ENCODE data around the gene SMARCE1.

SMARCE1 gene

DNA sequence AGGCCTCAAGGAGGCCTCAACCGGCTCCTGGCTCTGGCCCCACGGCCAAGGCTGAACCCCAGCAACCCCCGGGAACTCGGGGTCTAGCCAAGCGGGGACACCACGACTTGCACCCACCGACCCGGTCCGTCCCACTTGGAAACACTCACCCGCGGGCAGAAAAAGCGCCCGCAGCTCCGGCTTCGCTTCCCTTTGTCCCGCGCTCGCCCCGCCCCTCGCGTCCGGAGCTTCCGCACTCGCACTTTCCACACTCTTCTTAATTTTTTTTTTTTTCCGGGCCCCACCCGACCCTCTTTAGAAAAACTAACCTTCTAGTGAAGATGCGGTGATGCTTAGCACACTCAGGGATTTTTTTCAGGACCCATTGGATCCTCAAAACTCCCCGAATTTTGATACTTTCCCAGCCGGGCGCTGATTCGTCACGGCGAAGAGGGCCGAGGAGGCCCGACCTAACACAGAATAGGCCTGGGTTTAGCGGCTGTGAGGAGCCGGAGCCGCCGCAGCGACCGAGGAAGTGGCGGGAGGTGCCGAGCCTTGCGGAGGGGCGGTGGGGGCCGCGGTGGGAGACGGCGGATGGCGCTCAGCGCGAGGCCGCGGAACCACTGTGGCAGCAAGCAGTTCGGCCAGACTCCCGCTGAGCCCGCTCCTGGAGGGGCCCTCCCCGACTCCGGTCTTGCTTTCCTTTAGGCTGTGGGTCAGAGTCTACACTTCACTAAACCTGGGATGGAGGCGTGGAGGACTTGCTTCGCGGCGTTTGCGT, at the start of gene SMARCE1:
SMARCE1 (minus strand) TSS at position 195 of the 760 bp plus-strand sequence. CDS start 2,016 bp downstream, outside the sequence.
- peak; percentile 62 to 65 for DNase-seq

DNA sequence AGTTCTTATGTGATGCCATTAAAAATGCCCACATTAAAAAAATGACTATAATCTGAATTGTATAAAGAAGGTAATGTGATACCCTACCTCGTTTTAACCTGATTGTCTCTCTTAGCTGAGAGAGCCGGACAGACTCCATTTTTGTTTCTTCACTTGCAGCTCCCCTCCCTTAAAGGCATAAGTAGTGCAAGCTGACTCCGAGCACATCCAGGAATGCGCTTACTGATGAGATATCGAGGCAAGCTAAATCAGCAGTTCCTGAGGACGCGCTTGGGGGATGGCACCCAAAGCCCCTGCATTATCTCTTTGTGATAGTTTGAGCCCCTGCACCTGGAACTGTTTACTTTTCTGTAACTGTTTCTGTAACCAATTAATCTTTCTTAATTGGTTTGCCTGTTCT, 49.7 kb upstream of the SMARCE1 start:
- no peak for DNase-seq

DNA sequence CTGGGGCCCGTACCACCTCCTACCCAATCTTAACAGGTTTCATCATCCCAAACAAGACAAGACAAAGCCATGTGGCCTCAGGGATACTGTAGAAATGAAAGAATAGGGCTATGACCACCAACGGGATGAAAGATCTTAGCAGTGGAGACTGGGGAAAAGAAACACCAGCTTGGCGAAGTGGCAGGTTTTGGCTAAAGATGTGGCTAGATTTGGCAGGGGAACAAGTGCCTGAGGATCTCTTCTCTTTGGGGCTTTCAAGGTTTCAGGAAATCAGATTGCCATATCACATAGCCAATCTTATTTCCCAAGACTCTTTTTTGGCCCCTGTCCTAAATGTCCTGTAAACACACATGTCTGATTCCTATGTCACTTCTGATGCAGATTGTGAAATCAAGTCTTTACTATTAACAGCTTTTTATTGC, 49.0 kb upstream of the SMARCE1 start:
- no peak for DNase-seq

DNA sequence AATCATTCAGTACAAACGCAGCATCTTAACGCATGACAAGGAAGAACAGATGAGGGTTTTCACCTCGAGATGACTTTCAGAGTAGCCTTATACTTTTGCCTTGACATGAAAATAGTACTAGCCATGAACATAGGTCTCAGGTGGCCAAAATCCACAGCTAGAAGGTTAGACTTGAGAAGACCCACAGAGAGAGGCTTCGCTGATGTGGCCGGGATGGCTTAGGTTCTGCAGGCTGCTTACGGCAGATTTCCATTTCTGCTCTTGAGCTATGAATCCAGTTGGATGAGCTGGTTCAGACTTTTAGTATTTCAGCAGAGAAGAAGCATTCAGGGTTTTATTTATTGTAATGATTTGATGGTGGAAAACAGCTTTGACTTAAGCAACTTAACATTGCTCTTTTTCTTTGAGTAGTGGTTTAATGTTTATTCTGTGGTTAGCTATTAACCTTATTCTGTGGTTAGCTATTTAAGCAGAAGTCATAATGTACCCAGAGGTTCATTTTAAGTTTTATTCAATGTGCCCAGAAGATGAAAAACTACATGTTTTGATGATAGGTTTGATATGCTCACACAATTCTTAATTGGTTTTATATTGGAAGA, 48.4 kb upstream of the SMARCE1 start:
- no peak for DNase-seq

DNA sequence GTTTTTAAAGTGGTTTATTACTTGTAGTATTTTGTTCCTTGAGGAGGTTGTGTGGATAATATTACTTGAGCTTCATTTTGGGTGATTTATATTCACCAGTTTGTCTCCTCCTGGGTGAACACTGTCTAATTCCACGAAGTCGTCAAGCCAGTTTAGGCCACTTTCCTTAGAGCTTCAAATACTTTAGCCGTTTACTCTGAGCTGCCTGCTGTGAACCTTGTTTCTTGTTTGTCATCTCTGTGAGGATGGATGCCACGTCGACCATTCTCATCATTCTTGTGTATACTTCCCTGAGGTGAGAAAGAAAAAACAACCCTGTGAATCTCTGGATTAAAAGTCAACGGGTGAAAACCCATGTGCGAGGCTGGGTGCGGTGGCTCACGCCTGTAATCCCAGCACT, 47.0 kb upstream of the SMARCE1 start:
- DNase-seq, result no peak

DNA sequence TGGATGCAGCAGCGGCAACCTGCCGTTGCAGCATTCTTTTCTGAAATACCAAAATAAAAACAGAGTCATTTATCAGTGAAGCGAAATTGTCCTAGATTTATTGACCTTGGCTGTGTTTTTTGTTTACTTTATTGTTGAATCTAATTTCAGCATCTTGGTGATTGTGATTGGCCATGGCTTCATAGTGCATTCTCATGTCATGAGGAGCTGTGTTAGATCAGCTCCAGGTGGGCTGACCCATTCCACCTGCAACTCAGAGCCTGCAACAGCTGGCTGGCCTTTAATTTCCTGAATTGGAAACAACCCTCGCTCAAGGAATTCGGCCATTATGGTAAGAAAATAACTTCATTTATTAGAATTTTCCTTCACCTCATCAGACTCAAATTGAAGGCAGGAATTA, 39.5 kb upstream of the SMARCE1 start:
- DNase-seq, result no peak

DNA sequence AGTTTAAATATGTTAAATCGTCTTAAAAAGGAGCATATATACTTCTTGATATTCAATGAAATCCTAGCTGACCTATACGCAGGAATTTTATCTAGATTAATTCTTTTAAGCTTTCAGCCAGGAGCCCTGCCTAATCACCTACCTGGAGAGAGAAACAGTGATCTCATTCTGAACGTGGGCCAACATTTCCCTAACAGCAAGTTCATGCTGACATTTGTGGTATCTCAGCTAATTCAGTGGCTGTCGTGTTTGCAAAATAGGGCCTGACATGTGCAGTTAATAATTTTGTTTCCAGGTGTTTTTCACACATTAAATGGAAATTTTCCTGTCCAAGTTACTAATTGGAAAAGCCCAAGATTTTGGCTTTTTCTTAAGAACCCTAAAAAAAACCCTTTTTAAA, 38.6 kb upstream of the SMARCE1 start:
- DNase-seq, result no peak

DNA sequence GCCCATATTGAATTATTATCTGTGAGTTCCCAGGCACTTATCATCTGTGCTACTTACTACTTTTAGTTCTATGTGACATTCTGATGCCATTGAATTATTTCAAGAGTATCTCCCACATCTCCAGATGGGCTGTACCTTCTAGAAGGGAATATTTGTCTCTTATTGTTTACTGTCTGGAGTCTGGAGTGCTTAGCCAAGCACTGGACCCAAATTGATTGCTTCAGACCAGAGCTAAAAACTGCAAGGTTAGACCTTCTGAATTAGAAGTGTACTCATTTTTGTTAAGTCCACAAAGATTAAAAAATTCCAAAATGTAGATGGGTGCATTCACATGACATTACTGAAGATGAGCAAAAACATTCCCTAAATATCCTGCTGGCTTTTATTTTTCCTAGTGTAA, 33.4 kb upstream of the SMARCE1 start:
- no peak for DNase-seq

DNA sequence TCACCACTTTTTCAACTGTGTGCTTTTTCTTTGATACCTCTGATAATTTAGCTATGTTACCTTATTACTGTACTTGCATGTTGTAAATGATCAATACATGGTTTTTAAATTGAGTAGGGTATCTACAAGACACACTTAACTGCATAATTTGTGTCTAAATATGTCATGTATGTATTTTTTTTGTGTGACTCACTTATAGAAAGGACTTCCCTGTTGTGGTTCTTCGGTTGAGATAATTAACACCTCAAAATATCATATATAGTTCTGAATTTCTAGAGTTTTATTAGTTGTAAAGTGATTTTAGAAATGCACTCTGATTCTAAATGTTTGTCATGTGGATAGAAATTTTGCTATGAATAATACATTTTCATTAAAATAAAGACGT, 31.9 kb upstream of the SMARCE1 start:
- DNase-seq, result no peak

DNA sequence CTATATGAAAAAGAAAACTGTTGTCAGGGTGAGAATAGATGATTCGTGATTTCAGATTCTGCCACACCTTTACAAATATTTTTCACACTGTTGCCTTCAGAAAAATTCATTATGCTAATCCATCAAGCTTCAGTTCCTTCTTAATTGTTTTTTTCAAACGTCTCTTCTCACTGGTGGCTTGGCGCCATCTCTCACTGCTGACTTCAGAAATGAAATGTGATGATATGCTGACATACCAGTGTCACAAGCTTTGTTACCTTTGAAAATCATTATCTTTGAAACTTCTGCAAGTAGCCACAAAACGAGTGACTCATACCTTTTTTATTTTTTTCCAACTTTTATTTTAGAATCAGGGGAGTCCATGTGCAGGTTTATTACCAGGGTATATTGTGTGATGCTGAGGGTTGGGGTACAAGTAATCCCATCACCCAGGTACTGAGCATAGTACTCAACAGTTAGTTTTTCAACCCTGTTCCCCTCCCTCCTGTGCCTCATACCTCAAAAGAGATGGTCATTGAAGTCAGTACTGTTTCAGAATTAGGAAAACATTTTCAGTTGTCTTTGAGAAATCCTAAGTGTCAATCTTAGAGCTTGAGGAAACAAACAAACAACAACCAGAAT, 31.4 kb upstream of the SMARCE1 start:
- DNase-seq, result no peak

DNA sequence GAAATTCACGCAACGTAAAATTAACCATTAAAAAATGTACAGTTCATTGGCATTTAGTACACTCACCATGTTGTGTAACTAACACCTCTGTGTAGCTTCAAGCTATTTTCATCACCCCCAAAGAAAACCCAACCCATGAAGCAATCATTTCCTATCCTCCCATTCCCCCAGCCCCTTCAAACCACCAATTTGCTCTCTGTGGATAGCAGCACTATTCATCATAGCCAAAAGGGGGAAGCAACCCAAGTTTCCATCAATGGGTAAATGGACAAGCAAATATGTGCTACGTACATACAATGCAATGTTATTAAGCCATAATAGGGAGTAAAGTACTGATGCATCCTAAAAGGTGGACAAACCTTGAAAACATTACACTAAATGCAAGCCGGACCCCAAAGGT, 28.3 kb upstream of the SMARCE1 start:
- DNase-seq, result no peak

DNA sequence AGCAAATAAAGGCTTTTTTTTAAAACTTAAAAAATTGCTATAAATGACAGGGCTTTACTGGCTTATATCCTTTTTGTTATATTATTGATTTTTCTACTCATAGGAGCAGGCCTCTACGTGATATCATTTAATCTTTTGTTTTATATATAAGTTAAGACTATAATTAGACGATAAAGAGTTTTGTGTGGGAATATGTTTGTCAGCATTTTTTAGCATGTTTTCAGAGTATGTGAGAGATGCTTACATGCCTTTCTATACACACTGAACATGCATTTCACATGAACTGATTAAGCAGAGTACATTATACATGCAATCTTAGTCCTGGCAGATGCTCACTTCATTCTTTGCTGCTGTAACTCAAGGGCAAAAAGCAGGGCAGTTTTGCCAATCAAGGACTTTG, 25.0 kb upstream of the SMARCE1 start:
- DNase-seq, result no peak

DNA sequence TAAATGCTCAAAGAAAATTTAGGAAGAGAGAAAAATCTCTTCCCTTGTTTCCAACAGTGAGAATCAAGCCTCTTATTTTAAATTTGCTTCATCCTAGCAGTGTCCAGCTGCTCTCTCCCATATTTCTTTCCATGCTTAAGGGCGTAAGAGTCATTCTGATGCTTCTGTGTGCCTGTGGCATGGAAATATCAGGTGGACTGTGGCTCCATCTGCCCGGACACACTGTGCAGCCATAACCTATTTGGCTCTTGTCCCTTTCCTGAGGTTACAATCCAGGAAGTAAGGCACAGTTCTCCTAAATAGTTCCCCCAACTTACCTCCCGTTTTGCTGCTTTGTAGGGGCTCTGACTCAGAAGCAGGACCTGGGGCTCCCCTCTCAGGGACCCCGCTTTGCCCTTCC, 23.7 kb upstream of the SMARCE1 start:
- no peak for DNase-seq

DNA sequence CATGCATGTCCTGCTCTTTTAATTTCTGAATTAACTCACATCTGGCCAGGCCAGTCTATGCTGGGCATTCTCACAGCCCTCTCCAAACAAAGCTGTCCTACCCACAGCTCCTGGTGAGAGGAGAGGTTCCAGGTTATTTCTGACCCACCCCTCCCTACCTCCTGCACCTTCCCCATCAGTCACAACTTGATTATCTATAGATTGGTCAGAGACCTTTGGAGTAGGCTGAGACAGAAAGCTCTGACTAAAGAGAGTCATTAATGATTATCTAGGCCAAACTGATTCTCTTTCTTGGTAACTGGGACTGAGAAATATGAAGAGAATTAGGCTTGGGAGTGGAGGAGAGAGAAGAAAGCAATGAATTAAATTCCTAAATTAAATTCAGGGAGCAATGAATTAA, 18.7 kb upstream of the SMARCE1 start:
- no peak for DNase-seq

DNA sequence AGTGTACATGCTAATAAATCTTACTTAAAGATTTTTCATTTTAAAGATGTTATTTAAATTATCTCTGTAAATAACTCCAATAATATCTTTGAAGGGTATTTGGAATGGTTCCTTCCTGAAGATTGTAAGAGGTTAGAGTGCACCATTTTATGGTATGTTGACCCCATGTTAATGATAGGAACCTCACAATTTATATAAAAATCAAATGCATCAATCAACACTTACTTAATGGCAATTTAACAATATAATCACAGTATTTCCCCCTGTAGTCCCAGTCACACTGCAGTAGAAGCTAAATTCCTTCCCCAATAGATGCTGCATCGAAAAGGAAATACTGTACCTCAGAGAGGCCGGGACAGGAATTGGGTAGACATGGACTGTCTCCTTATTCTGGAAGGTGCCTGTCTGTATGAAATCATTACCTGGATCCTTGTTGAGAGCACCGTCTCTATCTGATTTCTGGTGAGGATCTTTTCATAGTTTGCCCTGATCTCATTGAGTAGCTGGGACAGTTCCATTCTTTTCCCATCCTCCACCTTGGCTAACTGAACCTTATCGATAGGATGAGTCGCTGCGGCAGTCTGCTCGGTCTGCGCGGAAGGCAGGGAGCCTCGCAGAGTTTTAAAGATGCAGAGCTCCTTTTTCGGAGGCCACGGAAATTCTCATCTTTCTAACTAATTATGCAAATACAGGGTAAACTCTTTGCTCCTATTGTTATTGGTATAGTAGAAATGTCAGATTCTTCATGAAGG, 17.1 kb upstream of the SMARCE1 start, which contains the start of gene KRT222:
KRT222 (minus strand) TSS at position 596 of the 752 bp plus-strand sequence; CDS start at position 518, 78 bp downstream.
- DNase-seq, result no peak

DNA sequence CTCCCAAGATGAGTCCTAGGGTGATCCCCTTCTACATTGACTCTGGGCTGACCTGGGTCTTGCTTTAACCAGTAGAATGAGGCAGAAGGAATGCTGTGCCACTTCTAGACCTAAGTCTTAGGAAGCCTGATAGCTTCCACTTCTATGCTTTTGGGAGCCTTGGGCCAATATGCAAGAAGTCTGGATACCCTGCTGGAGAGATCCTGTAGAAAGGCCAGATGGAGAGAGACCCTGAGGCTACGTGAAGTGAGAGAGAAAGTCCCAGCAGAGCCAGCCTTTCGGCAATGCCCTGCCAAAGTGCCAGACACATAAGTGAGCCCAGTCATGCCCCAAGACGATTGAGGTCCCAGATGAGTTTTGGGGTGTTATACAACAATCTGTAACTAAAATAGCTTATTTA, 15.6 kb upstream of the SMARCE1 start:
- DNase-seq, result no peak

DNA sequence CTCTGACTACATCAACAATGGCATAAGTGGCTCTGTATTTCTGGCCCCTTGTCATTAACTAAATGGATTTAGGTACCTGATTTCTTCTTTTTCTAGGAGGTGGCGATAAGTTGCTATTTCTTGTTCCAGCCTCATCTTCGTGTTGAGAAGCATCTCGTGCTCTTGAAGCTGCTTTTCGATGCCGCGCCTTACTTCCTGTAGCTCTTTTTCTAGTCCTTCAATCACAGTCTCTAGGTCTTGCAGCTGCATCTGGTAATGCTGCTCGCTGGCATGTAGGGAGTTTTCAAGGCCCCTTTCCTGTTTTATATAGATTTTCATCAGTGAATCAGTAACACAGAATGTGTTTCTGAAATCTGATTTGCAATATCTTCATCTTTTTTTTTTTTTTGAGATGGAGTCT, 12.3 kb upstream of the SMARCE1 start:
- DNase-seq, result no peak

DNA sequence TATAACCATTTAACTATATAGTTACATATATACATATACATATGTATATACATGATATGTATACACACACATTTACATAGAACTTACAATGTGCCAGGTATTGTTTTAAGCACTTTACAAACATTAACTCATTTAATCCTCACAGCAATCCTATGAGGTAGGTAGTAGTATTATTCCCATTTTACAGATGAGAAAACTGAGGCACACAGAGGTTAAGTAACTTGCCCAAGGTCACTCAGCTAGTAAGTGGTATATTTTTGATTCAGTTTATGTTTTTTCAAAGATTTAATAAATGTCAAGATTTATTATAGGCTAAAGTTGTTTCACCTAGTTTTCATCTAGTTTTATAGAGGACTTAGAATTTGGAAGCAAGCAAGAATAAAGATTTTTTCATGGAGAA, 10.8 kb upstream of the SMARCE1 start:
- DNase-seq, result no peak

DNA sequence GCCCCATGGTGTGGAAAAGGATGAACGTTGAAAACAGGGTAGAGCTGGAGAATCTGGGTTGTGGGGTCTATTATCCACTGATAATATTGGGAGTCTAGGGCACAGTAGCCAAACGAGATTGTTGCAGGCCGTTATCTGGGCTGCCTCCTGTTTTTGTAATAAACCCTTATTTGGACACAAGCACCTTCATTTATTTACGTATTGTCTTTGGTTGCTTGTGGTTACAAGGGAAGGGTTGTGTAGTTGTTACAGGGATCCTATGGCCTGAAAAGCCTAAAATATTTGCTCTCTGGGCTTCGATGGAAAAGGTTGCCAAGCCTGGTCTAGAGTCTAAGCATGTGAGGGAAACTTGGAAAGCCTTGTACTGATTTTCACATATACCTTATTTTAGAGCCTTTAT, 4.3 kb upstream of the SMARCE1 start:
- DNase-seq, result no peak

DNA sequence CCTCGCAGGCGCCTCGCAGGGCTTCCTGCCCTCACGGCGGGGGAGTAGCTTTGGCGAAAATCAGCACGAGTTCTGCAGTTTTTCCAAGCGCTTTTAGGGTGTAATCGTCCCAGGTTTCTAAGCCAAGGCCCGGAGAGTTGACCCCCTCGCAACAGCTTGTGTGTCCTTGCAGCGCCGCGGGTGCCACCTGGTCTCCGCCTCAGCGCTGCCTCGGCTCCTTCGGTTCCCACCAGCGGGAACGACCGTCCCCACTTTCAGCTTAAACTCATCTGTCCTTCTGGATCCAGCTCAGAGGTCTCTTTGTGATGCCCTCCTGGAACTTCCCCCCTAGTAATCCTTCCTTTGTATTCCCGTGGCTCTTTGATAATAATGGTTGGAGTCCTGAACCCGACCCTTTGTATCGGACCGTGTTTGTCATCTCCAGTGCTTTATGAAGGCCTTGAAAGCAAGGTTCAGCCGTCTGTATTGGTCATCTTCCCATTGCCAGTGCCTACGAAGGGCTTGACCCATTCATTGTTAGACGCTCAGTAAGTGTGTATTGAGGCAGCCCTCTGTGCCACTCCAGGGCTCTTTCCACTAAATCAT, 858 bp upstream of the SMARCE1 start:
- no peak for DNase-seq

DNA sequence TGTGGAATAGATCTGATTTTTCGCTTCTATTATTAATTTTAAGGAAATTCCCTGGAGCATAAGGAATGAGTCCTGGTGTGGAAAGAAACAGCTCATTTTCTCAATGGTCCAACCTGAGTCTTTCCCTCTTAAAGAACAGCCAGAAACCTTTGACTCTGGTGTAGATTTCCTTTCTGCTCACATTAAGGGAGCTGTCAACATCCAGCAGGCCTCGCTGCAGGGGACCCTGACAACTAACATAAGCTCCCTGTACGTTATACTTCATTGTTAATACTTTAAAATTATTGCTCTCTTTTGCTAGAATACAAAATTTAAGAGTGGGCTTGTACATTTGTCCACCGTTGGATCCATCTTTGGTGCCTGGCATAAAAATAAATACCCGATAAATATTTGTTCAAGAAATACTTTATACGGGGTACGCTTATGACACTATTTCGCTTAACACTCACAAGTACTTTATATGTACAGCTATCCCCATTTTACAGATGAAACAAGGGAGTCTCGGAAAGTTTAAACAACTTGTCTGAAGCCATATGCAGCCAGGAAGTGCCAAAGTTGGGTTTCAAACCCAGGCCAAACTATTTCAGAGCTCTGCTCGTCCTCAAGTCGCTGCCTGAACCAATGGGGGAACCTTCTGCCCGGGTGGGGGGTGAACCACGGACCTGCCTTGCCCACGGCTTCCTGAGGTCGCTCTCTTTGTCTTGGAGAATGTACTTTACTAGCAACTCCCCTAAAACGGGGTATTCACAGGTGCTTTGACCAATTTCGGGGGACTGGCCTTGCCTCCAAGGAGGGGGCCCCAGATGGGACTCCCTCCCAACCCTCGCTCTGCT, 611 bp downstream of the SMARCE1 start:
- DNase-seq, result peak in 1 of 2 experiments; percentile 27

DNA sequence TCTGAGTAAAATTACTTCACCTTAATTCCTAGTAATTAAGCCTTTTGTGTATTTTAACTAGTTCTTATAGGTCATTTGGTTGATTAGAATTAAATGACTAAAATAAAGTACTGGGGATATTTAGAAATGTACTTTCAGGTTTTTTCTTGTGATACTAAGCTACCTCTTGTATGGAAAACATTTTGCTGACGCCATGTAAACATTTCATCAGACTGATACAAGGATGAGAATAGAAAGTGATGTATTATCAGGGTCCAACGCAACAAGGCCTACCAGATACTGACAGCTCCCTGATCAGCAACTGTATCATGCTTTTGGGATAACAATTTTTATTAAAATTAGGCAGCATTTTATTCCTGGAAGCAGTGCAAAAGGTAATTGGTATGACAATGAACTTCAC, 1.7 kb downstream of the SMARCE1 start:
- DNase-seq, result no peak
